ENCODE results near the gene ANKRD33B.

GRCh38 chr5:10521466-10522223, 42.2 kb upstream of the ANKRD33B start:
- TF ChIP-seq POLR2A (IDR thresholded peaks at IDR 0.05) (no peak), POLR2AphosphoS5 (IDR thresholded peaks at IDR 0.05) (no peak)
